ENCODE results near the gene WDR81.
A peak's percentile ranks its signal among the peaks of the same experiment; 100 is the strongest.

GRCh38 chr17:1724869-1725641 lies 551 bp downstream of the WDR81 start:
- TF ChIP-seq EZH2 (IDR thresholded peaks at IDR 0.05) (no peak), ZFX (IDR thresholded peaks at IDR 0.05) (peak; percentile 81; the same call in 1 of the 2 replicates), POLR2AphosphoS5 (IDR thresholded peaks at IDR 0.05; ENCODE audit: low read depth, low read length) (no peak), POLR2A (IDR thresholded peaks at IDR 0.05; ENCODE audit: borderline replicate concordance, extremely low read depth, insufficient read depth, insufficient read length) (no peak), REST (IDR thresholded peaks at IDR 0.05; ENCODE audit: low read depth) (no peak), ELF1 (IDR thresholded peaks at IDR 0.05; ENCODE audit: borderline replicate concordance, low read depth) (no peak), CBX3 (IDR thresholded peaks at IDR 0.05; ENCODE audit: low read depth) (no peak), JUND (IDR thresholded peaks at IDR 0.05) (no peak), YY1 (IDR thresholded peaks at IDR 0.05; ENCODE audit: extremely low read depth, insufficient replicate concordance, low read depth, low read length) (no peak), EZH2phosphoT487 (IDR thresholded peaks at IDR 0.05; ENCODE audit: borderline replicate concordance) (no peak), SP1 (IDR thresholded peaks at IDR 0.05; ENCODE audit: low read depth) (no peak)
- TF ChIP-seq, protein P1, sequence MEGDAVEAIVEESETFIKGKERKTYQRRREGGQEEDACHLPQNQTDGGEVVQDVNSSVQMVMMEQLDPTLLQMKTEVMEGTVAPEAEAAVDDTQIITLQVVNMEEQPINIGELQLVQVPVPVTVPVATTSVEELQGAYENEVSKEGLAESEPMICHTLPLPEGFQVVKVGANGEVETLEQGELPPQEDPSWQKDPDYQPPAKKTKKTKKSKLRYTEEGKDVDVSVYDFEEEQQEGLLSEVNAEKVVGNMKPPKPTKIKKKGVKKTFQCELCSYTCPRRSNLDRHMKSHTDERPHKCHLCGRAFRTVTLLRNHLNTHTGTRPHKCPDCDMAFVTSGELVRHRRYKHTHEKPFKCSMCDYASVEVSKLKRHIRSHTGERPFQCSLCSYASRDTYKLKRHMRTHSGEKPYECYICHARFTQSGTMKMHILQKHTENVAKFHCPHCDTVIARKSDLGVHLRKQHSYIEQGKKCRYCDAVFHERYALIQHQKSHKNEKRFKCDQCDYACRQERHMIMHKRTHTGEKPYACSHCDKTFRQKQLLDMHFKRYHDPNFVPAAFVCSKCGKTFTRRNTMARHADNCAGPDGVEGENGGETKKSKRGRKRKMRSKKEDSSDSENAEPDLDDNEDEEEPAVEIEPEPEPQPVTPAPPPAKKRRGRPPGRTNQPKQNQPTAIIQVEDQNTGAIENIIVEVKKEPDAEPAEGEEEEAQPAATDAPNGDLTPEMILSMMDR (IDR thresholded peaks at IDR 0.05 in 2 of 3, conservative IDR thresholded peaks at IDR 0.05 in 1 of 3; ENCODE audit: borderline replicate concordance in 1 of 3, insufficient read depth in 1 of 3, low read depth in 2 of 3, low read length in 2 of 3) = no peak
